HG02938 (cell line): ENCODE results near the gene KCTD6.
"Not testable (repeated sequence)": the region's sequence is repeated elsewhere in the genome, so short reads cannot be mapped to it uniquely, and the experiment has no call there.

ENCODE experiments used
- ATAC-seq: cut with Tn5 transposase; IDR thresholded peaks from one replicate; pipeline ENCODE4 v1.9.1; 2021; ENCODE audit warnings: mild to moderate bottlenecking, moderate library complexity; ENCODE audit not compliant: unreplicated experiment

The KCTD6 gene

GRCh38 chr3:58522759-58523425 is 31.0 kb downstream of the KCTD6 start:
- ATAC-seq, result no peak

- ATAC-seq, result no peak
Measured at GRCh38 chr3:58524326-58524888, 32.5 kb downstream of the KCTD6 start.

- no peak for ATAC-seq
Measured at GRCh38 chr3:58526515-58526957, 34.6 kb downstream of the KCTD6 start.

GRCh38 chr3:58527440-58527839 is 35.5 kb downstream of the KCTD6 start:
- ATAC-seq, result not testable (repeated sequence)

- no peak for ATAC-seq
Measured at GRCh38 chr3:58528629-58529028, 36.7 kb downstream of the KCTD6 start.

GRCh38 chr3:58529516-58530353 is 37.8 kb downstream of the KCTD6 start:
- no peak for ATAC-seq

- no peak for ATAC-seq
Measured at GRCh38 chr3:58530354-58530865, 38.5 kb downstream of the KCTD6 start.

- no peak for ATAC-seq
Measured at GRCh38 chr3:58531555-58531954, 39.7 kb downstream of the KCTD6 start.

- no peak for ATAC-seq
Measured at GRCh38 chr3:58531956-58532355, 40.1 kb downstream of the KCTD6 start.

- ATAC-seq, result peak; percentile 83
Measured at GRCh38 chr3:58532794-58533220, 40.9 kb downstream of the KCTD6 start.

GRCh38 chr3:58534592-58535494 is 42.9 kb downstream of the KCTD6 start:
- ATAC-seq, result no peak

GRCh38 chr3:58535531-58536500 is 43.9 kb downstream of the KCTD6 start:
- no peak for ATAC-seq

- no peak for ATAC-seq
Measured at GRCh38 chr3:58536501-58537411, 44.9 kb downstream of the KCTD6 start, which contains the start of gene ACOX2. Gene ACOX2, minus strand, starts transcription at chr3:58537190. Its CDS starts 2,084 bp downstream, at chr3:58535106.

- ATAC-seq, result no peak
Measured at GRCh38 chr3:58537412-58538301, 45.8 kb downstream of the KCTD6 start.

- no peak for ATAC-seq
Measured at GRCh38 chr3:58539626-58540025, 47.7 kb downstream of the KCTD6 start.

- no peak for ATAC-seq
Measured at GRCh38 chr3:58540176-58540858, 48.4 kb downstream of the KCTD6 start.

GRCh38 chr3:58544541-58544940 is 52.6 kb downstream of the KCTD6 start:
- no peak for ATAC-seq
